ENCODE data around the gene SCN2A. TPM values are rescaled to one million over a fixed set of nuclear protein-coding genes. Genes with fewer than 3 reads are reported as not detected.

The SCN2A gene
- total and polyA plus RNA-seq, 5 donors from 2014 or later, result not detected

DNA sequence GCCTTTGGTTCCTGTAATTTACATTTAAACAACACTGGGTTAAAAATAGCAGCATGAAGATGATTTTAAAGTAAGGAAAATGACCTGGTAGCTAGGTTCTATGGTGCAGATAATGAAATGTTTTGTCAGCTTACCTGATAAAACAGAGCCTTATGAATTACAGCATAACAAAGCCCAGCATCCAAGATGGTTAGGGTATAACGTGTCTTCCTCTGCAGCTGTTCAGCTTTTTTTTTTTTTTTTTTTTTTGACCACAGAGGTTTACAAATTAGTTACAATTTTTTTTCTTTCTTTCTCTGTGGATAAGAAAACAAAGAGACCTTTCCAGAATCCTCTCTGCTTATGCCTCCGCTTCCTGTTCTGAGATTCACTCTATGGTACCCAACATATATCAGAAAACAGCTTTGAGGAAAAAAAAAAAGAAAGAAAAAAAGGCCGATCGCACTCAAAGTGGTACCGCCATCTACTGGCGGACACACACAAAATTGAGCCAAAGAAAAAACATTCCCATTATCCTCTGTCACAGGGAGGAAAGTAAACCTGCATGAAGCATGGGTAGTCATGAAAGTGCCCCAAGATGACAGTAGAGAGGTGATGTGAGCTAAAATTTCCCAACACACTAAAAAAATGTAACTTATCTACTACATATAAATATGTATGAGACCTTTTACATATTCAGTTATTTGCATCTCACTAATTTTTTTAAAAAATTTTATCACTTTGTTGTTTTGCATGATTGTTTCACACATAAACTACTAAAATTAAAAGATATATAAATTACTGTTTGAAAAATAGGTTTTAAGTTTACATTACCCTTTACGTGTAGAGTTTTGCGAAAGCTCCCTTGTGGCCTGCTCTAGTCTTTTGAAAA, 35.3 kb upstream of the SCN2A start, which contains the start of gene SCN3A:
TSS of gene SCN3A (minus strand) at position 362 of the 871 bp plus-strand sequence. CDS start 27,656 bp downstream, outside the sequence.
- Histone ChIP-seq H3K36me3 (ENCODE audit: control insufficient read depth, insufficient read depth, low read length) (no peaks in the 10 kb centered on the region), H3K4me3 (ENCODE audit: low read depth, low read length) (no peak within 1 kb of the TSS), H3K4me1 (ENCODE audit: control insufficient read depth, insufficient read depth, low read length, poor library complexity, severe bottlenecking) (no peaks in the 10 kb centered on the region), H3K9me3 (ENCODE audit: control insufficient read depth in 2 of 2, low read length in 2 of 2) (no peaks in the 10 kb centered on the region), H3K27ac (ENCODE audit: insufficient read depth, low read length, poor library complexity, severe bottlenecking) (no peak within 1 kb of the TSS), H3K27me3 (ENCODE audit: control insufficient read depth, insufficient read depth, low read length) (no peaks in the 10 kb centered on the region)
- ATAC-seq (ENCODE audit: low read depth in 2 of 2), result no peak
- H3K36me3 Mint-ChIP-seq, result no peaks in the 10 kb centered on the region
- H3K9me3 Mint-ChIP-seq, result peaks cover 0 to 1% (median 0%) of the 10 kb centered on the region in 7 donors
- H3K4me1 Mint-ChIP-seq, result peaks cover 0 to 3% (median 0%) of the 10 kb centered on the region in 4 donors
- no peak within 1 kb of the TSS for H3K4me3 Mint-ChIP-seq
- H3K27me3 Mint-ChIP-seq, result no peaks in the 10 kb centered on the region
- peak within 1 kb of the TSS in 2 of 3 donors; percentile 7 to 44 for H3K27ac Mint-ChIP-seq
- peak in 1 of 3 donors; percentile 8 for DNase-seq

GRCh38 chr2:165205865-165206264, 33.3 kb upstream of the SCN2A start:
- Histone ChIP-seq H3K9me3 (ENCODE audit: control insufficient read depth in 2 of 2, low read length in 2 of 2) (no peaks in the 10 kb centered on the region), H3K27ac (ENCODE audit: insufficient read depth, low read length, poor library complexity, severe bottlenecking) (no peak overlapping the region), H3K4me3 (ENCODE audit: low read depth, low read length) (no peak overlapping the region), H3K36me3 (ENCODE audit: control insufficient read depth, insufficient read depth, low read length) (no peaks in the 10 kb centered on the region), H3K27me3 (ENCODE audit: control insufficient read depth, insufficient read depth, low read length) (no peaks in the 10 kb centered on the region), H3K4me1 (ENCODE audit: control insufficient read depth, insufficient read depth, low read length, poor library complexity, severe bottlenecking) (no peaks in the 10 kb centered on the region)
- Mint-ChIP-seq H3K36me3 (no peaks in the 10 kb centered on the region), H3K4me1 (peaks cover 0 to 3% (median 0%) of the 10 kb centered on the region in 4 donors), H3K27ac (no peak overlapping the region), H3K27me3 (no peaks in the 10 kb centered on the region), H3K9me3 (peaks cover 0 to 1% (median 0%) of the 10 kb centered on the region in 7 donors), H3K4me3 (no peak overlapping the region)
- no peak for DNase-seq
- no peak for ATAC-seq (ENCODE audit: low read depth in 2 of 2)

DNA sequence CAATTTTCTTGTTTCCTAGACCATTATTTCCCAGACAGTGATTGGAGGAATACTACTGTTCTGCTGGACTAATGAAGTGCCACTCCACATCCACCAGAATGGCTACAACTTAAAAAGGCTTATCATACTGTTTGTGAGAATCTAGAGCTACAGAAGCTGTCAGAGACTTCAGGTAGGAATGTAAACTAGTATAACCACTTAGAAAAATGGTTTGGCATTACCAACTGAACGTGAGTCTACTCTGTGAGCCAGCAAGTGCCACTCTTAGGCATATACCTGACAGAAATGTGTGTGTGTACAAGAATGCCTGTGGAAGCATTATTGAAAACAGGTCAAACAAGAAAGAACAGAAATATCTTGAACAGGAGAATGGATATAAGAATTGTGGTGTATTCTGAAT, 31.1 kb upstream of the SCN2A start:
- no peaks in the 10 kb centered on the region for H3K36me3 ChIP-seq (ENCODE audit: control insufficient read depth, insufficient read depth, low read length)
- peaks cover 0 to 3% (median 0%) of the 10 kb centered on the region in 7 donors for H3K9me3 Mint-ChIP-seq
- H3K4me3 Mint-ChIP-seq, result no peak overlapping the region
- no peak overlapping the region for H3K27ac Mint-ChIP-seq
- DNase-seq (no peak), ATAC-seq (ENCODE audit: low read depth in 2 of 2) (no peak)
- H3K4me1 Mint-ChIP-seq, result peaks cover 0 to 3% (median 0%) of the 10 kb centered on the region in 4 donors
- no peak overlapping the region for H3K27ac ChIP-seq (ENCODE audit: insufficient read depth, low read length, poor library complexity, severe bottlenecking)
- no peaks in the 10 kb centered on the region for H3K36me3 Mint-ChIP-seq
- H3K4me1 ChIP-seq (ENCODE audit: control insufficient read depth, insufficient read depth, low read length, poor library complexity, severe bottlenecking), result no peaks in the 10 kb centered on the region
- H3K27me3 ChIP-seq (ENCODE audit: control insufficient read depth, insufficient read depth, low read length), result no peaks in the 10 kb centered on the region
- H3K4me3 ChIP-seq (ENCODE audit: low read depth, low read length), result no peak overlapping the region
- H3K9me3 ChIP-seq (ENCODE audit: control insufficient read depth in 2 of 2, low read length in 2 of 2), result no peaks in the 10 kb centered on the region
- H3K27me3 Mint-ChIP-seq, result no peaks in the 10 kb centered on the region

- H3K36me3 ChIP-seq (ENCODE audit: control insufficient read depth, insufficient read depth, low read length), result no peaks in the 10 kb centered on the region
- no peak overlapping the region for H3K4me3 ChIP-seq (ENCODE audit: low read depth, low read length)
- H3K36me3 Mint-ChIP-seq, result no peaks in the 10 kb centered on the region
- no peak overlapping the region for H3K4me3 Mint-ChIP-seq
- H3K9me3 ChIP-seq (ENCODE audit: control insufficient read depth in 2 of 2, low read length in 2 of 2), result no peaks in the 10 kb centered on the region
- no peak for ATAC-seq (ENCODE audit: low read depth in 2 of 2)
- no peaks in the 10 kb centered on the region for H3K27me3 Mint-ChIP-seq
- no peak overlapping the region for H3K27ac ChIP-seq (ENCODE audit: insufficient read depth, low read length, poor library complexity, severe bottlenecking)
- no peaks in the 10 kb centered on the region for H3K27me3 ChIP-seq (ENCODE audit: control insufficient read depth, insufficient read depth, low read length)
- H3K4me1 ChIP-seq (ENCODE audit: control insufficient read depth, insufficient read depth, low read length, poor library complexity, severe bottlenecking), result no peaks in the 10 kb centered on the region
- peaks cover 0 to 2% (median 0%) of the 10 kb centered on the region in 7 donors for H3K9me3 Mint-ChIP-seq
- no peak overlapping the region for H3K27ac Mint-ChIP-seq
- DNase-seq, result no peak
- no peaks in the 10 kb centered on the region for H3K4me1 Mint-ChIP-seq
These were observed 25.1 kb upstream of the SCN2A start for GRCh38 chr2:165214093-165214492.

- no peaks in the 10 kb centered on the region for H3K9me3 ChIP-seq (ENCODE audit: control insufficient read depth in 2 of 2, low read length in 2 of 2)
- Mint-ChIP-seq H3K4me1 (no peaks in the 10 kb centered on the region), H3K4me3 (no peak overlapping the region), H3K27ac (no peak overlapping the region), H3K9me3 (no peaks in the 10 kb centered on the region), H3K27me3 (no peaks in the 10 kb centered on the region), H3K36me3 (no peaks in the 10 kb centered on the region)
- H3K27me3 ChIP-seq (ENCODE audit: control insufficient read depth, insufficient read depth, low read length), result no peaks in the 10 kb centered on the region
- H3K36me3 ChIP-seq (ENCODE audit: control insufficient read depth, insufficient read depth, low read length), result no peaks in the 10 kb centered on the region
- no peak overlapping the region for H3K27ac ChIP-seq (ENCODE audit: insufficient read depth, low read length, poor library complexity, severe bottlenecking)
- ATAC-seq (ENCODE audit: low read depth in 2 of 2) (no peak), DNase-seq (no peak)
- H3K4me1 ChIP-seq (ENCODE audit: control insufficient read depth, insufficient read depth, low read length, poor library complexity, severe bottlenecking), result no peaks in the 10 kb centered on the region
- no peak overlapping the region for H3K4me3 ChIP-seq (ENCODE audit: low read depth, low read length)
These were observed 19.7 kb upstream of the SCN2A start for GRCh38 chr2:165219481-165219880.

- no peaks in the 10 kb centered on the region for H3K27me3 Mint-ChIP-seq
- no peak overlapping the region for H3K27ac Mint-ChIP-seq
- H3K9me3 Mint-ChIP-seq, result peaks cover 0 to 2% (median 0%) of the 10 kb centered on the region in 7 donors
- Histone ChIP-seq H3K9me3 (ENCODE audit: control insufficient read depth in 2 of 2, low read length in 2 of 2) (no peaks in the 10 kb centered on the region), H3K27me3 (ENCODE audit: control insufficient read depth, insufficient read depth, low read length) (no peaks in the 10 kb centered on the region), H3K4me1 (ENCODE audit: control insufficient read depth, insufficient read depth, low read length, poor library complexity, severe bottlenecking) (no peaks in the 10 kb centered on the region), H3K27ac (ENCODE audit: insufficient read depth, low read length, poor library complexity, severe bottlenecking) (no peak overlapping the region), H3K4me3 (ENCODE audit: low read depth, low read length) (no peak overlapping the region), H3K36me3 (ENCODE audit: control insufficient read depth, insufficient read depth, low read length) (no peaks in the 10 kb centered on the region)
- no peak for DNase-seq
- H3K4me3 Mint-ChIP-seq, result no peak overlapping the region
- ATAC-seq (ENCODE audit: low read depth in 2 of 2), result no peak
- no peaks in the 10 kb centered on the region for H3K4me1 Mint-ChIP-seq
- H3K36me3 Mint-ChIP-seq, result no peaks in the 10 kb centered on the region
These were observed 14.3 kb upstream of the SCN2A start for GRCh38 chr2:165224941-165225340.

DNA sequence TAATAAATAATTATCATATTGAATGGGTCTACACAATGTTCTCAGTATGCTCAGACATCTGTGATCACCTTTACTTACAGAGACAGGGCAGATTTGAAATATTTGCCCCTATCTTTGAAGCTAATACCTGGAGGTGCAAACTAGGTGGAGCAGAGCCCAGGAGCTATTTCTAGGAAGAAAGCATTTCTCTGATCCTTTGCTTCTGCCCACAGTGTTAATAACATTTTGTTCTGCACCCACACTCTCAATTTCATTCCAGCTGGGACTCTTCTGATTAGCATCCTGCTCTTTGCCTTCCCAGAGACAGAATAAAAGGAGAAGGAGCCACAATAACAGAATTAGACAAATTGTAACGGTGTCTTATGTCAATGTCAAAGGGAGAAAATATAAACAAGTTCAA, 11.6 kb upstream of the SCN2A start:
- H3K36me3 ChIP-seq (ENCODE audit: control insufficient read depth, insufficient read depth, low read length), result no peaks in the 10 kb centered on the region
- H3K27ac ChIP-seq (ENCODE audit: insufficient read depth, low read length, poor library complexity, severe bottlenecking), result no peak overlapping the region
- H3K27me3 ChIP-seq (ENCODE audit: control insufficient read depth, insufficient read depth, low read length), result no peaks in the 10 kb centered on the region
- Mint-ChIP-seq H3K4me3 (no peak overlapping the region), H3K36me3 (no peaks in the 10 kb centered on the region), H3K9me3 (peaks cover 0 to 2% (median 0%) of the 10 kb centered on the region in 7 donors), H3K4me1 (no peaks in the 10 kb centered on the region), H3K27me3 (no peaks in the 10 kb centered on the region), H3K27ac (no peak overlapping the region)
- ATAC-seq (ENCODE audit: low read depth in 2 of 2) (no peak), DNase-seq (no peak)
- H3K4me3 ChIP-seq (ENCODE audit: low read depth, low read length), result no peak overlapping the region
- H3K9me3 ChIP-seq (ENCODE audit: control insufficient read depth in 2 of 2, low read length in 2 of 2), result no peaks in the 10 kb centered on the region
- H3K4me1 ChIP-seq (ENCODE audit: control insufficient read depth, insufficient read depth, low read length, poor library complexity, severe bottlenecking), result no peaks in the 10 kb centered on the region

- no peaks in the 10 kb centered on the region for H3K4me1 ChIP-seq (ENCODE audit: control insufficient read depth, insufficient read depth, low read length, poor library complexity, severe bottlenecking)
- no peak overlapping the region for H3K27ac Mint-ChIP-seq
- H3K4me1 Mint-ChIP-seq, result no peaks in the 10 kb centered on the region
- ATAC-seq (ENCODE audit: low read depth in 2 of 2), result no peak
- H3K36me3 Mint-ChIP-seq, result no peaks in the 10 kb centered on the region
- DNase-seq, result no peak
- H3K4me3 Mint-ChIP-seq, result no peak overlapping the region
- no peak overlapping the region for H3K4me3 ChIP-seq (ENCODE audit: low read depth, low read length)
- H3K36me3 ChIP-seq (ENCODE audit: control insufficient read depth, insufficient read depth, low read length), result no peaks in the 10 kb centered on the region
- no peaks in the 10 kb centered on the region for H3K27me3 ChIP-seq (ENCODE audit: control insufficient read depth, insufficient read depth, low read length)
- H3K27me3 Mint-ChIP-seq, result no peaks in the 10 kb centered on the region
- no peak overlapping the region for H3K27ac ChIP-seq (ENCODE audit: insufficient read depth, low read length, poor library complexity, severe bottlenecking)
- H3K9me3 ChIP-seq (ENCODE audit: control insufficient read depth in 2 of 2, low read length in 2 of 2), result no peaks in the 10 kb centered on the region
- H3K9me3 Mint-ChIP-seq, result peaks cover 0 to 7% (median 0%) of the 10 kb centered on the region in 7 donors
These were observed 2.2 kb upstream of the SCN2A start for GRCh38 chr2:165237056-165237455.
